Mucosa of descending colon (tissue), 3 donors: ENCODE measurements around the gene FAM168A. TPM values are rescaled to one million over a fixed set of nuclear protein-coding genes. Genes with fewer than 3 reads are reported as not detected.

ENCODE experiments used
- ATAC-seq: fragments of 200-7000 bp; cut with Tn5 transposase; one replicate; pipeline ENCODE4 v1.9.1; 2020; ENCODE audit warnings: mild to moderate bottlenecking, moderate library complexity
- DNase-seq, 3 donors: peaks; one replicate each; pipeline ENCODE4 v3.0.0-alpha.2; 2020
- H3K36me3 ChIP-seq: fragments of 200-600 bp; one replicate; pipeline ENCODE4 v1.8.0; 2021; ENCODE audit warnings: low read depth, mild to moderate bottlenecking
- H3K4me1 ChIP-seq: fragments of 200-600 bp; one replicate; pipeline ENCODE4 v1.8.0; 2021; ENCODE audit warnings: low read depth, mild to moderate bottlenecking
- H3K4me3 ChIP-seq: fragments of 200-600 bp; one replicate; pipeline ENCODE4 v1.8.0; 2021; ENCODE audit warnings: mild to moderate bottlenecking
- H3K9me3 ChIP-seq: fragments of 200-600 bp; one replicate; pipeline ENCODE4 v1.8.0; 2021; ENCODE audit warnings: mild to moderate bottlenecking
- CTCF ChIP-seq: fragments of 200-600 bp; IDR thresholded peaks from one replicate; pipeline ENCODE4 v1.8.0; 2022; ENCODE audit warnings: antibody characterized with exemption, mild to moderate bottlenecking
- intact Hi-C, 2 donors: fragments of 100-400 bp; cut with DNase I in 1 of 2; cut with micrococcal nuclease in 1 of 2; formaldehyde crosslinking; loops; one replicate each; pipeline versions ENCODE4 v1.11.0 to v1.11.1; 2022; cut with DNase I, micrococcal nuclease
- total RNA-seq, 3 donors: library from RNA; stranded (reverse); fragmentation: NEBNext Ultra II Directional in 2 of 3; extraction: Animal tissue kit (Norgen Biotek cat#: 25700) in 2 of 3; gene quantifications; one replicate each; pipeline versions ENCODE4 v1.2.1 to v1.2.4, GENCODE V29; 2021 to 2023
- donor health status: DM: no; HTN: no; CAD: no; lungs with moderate emphysema.
- donor health status: DM: no; HTN: no; CAD: no.
- donor health status: DM: no; HTN: yes; CAD: no.

Gene FAM168A
- total RNA-seq, 3 donors from 2014 or later, result 16.6 to 46.4 (median 19.9) TPM

GRCh38 chr11:73358071-73358470 lies 239.8 kb downstream of the FAM168A start:
- Histone ChIP-seq H3K36me3 (no peaks in the 10 kb centered on the region), H3K9me3 (no peaks in the 10 kb centered on the region), H3K4me3 (no peak overlapping the region), H3K4me1 (no peaks in the 10 kb centered on the region)
- intact Hi-C loops, result no loop called here
- TF ChIP-seq CTCF, result no peak
- DNase-seq (no peak), ATAC-seq (no peak)

- intact Hi-C loops, result no loop called here
- no peak for TF ChIP-seq CTCF
- DNase-seq (no peak), ATAC-seq (no peak)
- Histone ChIP-seq H3K9me3 (no peaks in the 10 kb centered on the region), H3K4me1 (no peaks in the 10 kb centered on the region), H3K4me3 (no peak overlapping the region), H3K36me3 (no peaks in the 10 kb centered on the region)
Observed at GRCh38 chr11:73356979-73357860, 240.7 kb downstream of the FAM168A start.

- H3K4me3 ChIP-seq, result no peak overlapping the region
- ATAC-seq (no peak), DNase-seq (no peak)
- TF ChIP-seq CTCF, result no peak
- H3K4me1 ChIP-seq, result no peaks in the 10 kb centered on the region
- no peaks in the 10 kb centered on the region for H3K36me3 ChIP-seq
- H3K9me3 ChIP-seq, result no peaks in the 10 kb centered on the region
- intact Hi-C loops, result no loop called here
Observed at GRCh38 chr11:73355109-73355508, 242.8 kb downstream of the FAM168A start.

- no peaks in the 10 kb centered on the region for H3K4me1 ChIP-seq
Observed at GRCh38 chr11:73353422-73353821, 244.5 kb downstream of the FAM168A start.

GRCh38 chr11:73350908-73351636 lies 246.8 kb downstream of the FAM168A start:
- peak; percentile 87 for ATAC-seq
- intact Hi-C loops, result no loop called here
- TF ChIP-seq CTCF, result peak; percentile 98
- Histone ChIP-seq H3K36me3 (no peaks in the 10 kb centered on the region), H3K4me1 (no peaks in the 10 kb centered on the region), H3K9me3 (no peaks in the 10 kb centered on the region), H3K4me3 (no peak overlapping the region)
- DNase-seq, result peak in 2 of 3 donors; percentile 45 to 53

More at GRCh38 chr11:73353422-73353821, 244.5 kb downstream of the FAM168A start:
- TF ChIP-seq CTCF, result no peak
- no peak for ATAC-seq
- Histone ChIP-seq H3K4me3 (no peak overlapping the region), H3K9me3 (no peaks in the 10 kb centered on the region), H3K36me3 (no peaks in the 10 kb centered on the region)
- intact Hi-C loops, result no loop called here
- no peak for DNase-seq

Other genes with a start within 250 kb of the FAM168A start
- 1 to 10 TPM; 2.3 to 4.7 (median 4.4) TPM for gene RELT, start 221.7 kb downstream of the FAM168A start, total RNA-seq
- gene PLEKHB1, start 48.5 kb upstream of the FAM168A start, total RNA-seq, result 10 to 100 TPM; 11.4 to 45.2 (median 19.7) TPM
- 100 to 1,000 TPM; 138 to 140 (median 139) TPM for gene RAB6A, start 163.0 kb upstream of the FAM168A start, total RNA-seq
- 10 to 100 TPM; 31.5 to 41.2 (median 39.7) TPM for gene MRPL48, start 189.8 kb upstream of the FAM168A start, total RNA-seq